AG10803 (cell line): ENCODE results near the gene TRAF3.

ENCODE experiments used
- DNase-seq: peaks from one replicate; pipeline ENCODE4 v3.0.0; 2010; ENCODE audit warnings: low read depth
- H3K4me3 ChIP-seq: 2 replicates; pipeline ENCODE4 v1.5.1; 2011; ENCODE audit warnings: mild to moderate bottlenecking, low read length, control low read depth
- TF ChIP-seq, protein P1 (sequence below): conservative IDR thresholded peaks from 2 replicates; pipeline ENCODE4 v1.5.1; 2011; ENCODE audit warnings: mild to moderate bottlenecking, low read length, control low read depth, inconsistent platforms

Gene TRAF3

GRCh38 chr14:102917469-102918211 is 140.4 kb downstream of the TRAF3 start:
- H3K4me3 ChIP-seq: no peak overlapping the region
- TF ChIP-seq, protein P1, sequence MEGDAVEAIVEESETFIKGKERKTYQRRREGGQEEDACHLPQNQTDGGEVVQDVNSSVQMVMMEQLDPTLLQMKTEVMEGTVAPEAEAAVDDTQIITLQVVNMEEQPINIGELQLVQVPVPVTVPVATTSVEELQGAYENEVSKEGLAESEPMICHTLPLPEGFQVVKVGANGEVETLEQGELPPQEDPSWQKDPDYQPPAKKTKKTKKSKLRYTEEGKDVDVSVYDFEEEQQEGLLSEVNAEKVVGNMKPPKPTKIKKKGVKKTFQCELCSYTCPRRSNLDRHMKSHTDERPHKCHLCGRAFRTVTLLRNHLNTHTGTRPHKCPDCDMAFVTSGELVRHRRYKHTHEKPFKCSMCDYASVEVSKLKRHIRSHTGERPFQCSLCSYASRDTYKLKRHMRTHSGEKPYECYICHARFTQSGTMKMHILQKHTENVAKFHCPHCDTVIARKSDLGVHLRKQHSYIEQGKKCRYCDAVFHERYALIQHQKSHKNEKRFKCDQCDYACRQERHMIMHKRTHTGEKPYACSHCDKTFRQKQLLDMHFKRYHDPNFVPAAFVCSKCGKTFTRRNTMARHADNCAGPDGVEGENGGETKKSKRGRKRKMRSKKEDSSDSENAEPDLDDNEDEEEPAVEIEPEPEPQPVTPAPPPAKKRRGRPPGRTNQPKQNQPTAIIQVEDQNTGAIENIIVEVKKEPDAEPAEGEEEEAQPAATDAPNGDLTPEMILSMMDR: peak; percentile 67
- DNase-seq: peak; percentile 25

- H3K4me3 ChIP-seq: no peak overlapping the region
- TF ChIP-seq, protein P1: no peak
- DNase-seq: no peak
Measured at GRCh38 chr14:102918438-102918837, 141.2 kb downstream of the TRAF3 start.

- TF ChIP-seq, protein P1: no peak
Measured at GRCh38 chr14:102920273-102920997, 143.2 kb downstream of the TRAF3 start.

DNA sequence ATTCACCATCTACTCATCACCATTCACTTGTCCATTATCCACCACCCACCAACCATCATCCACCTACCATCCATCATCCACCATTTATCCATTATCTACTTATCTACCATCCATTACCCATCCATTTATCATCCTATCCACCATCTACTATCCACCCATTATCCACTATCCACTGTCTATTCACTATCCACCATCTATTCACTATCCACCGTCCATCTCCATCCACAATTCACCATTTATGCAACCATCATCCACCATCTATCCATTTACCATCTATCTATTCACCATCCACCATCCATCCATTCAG is 143.7 kb downstream of the TRAF3 start:
- no peak overlapping the region for H3K4me3 ChIP-seq
- DNase-seq: no peak
- TF ChIP-seq, protein P1: no peak

More at GRCh38 chr14:102920273-102920997, 143.2 kb downstream of the TRAF3 start:
- no peak overlapping the region for H3K4me3 ChIP-seq
- DNase-seq: no peak

DNA sequence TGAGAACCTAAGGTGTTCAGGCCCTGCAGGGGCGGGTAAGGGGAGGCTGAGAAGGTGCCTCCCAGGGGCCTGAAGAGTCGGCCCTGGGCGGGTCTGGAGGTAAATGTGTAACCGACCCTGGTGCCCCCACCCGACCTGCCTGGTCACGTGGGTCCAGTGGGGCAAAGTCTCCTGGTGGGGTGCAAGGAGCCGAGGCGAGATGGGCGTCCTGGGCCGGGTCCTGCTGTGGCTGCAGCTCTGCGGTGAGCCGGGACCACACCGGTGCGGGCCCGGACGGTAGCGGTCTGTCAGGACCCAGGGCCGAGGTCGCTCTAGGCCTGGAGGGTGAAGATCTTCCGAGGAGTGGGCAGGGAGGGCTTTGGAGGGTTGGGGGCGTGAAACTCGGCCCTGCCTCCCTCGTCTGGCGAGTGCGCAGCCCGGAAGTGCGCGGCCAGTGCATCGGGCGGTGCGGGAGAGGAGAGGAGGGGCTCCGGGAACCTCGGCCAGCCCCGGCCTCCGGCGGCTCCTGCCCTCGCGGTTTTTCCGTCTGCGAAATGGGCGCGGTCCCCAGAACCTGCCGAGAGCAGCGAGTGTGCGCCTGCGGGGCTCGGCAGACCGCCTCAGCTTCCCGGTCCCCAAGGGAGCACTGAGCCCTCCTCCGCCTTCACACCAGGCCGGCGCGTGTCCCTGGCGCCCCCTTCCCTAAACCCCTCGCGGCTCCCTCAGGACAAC is 145.4 kb downstream of the TRAF3 start, which contains the start of gene AMN:
Gene AMN, plus strand, starts transcription at position 174 of the 711 bp plus-strand sequence. Its CDS starts 26 bp downstream, at position 200.
- TF ChIP-seq, protein P1: no peak
- DNase-seq: no peak
- peak within 1 kb of the TSS; percentile 17; the same call in 1 of the 2 replicates for H3K4me3 ChIP-seq

DNA sequence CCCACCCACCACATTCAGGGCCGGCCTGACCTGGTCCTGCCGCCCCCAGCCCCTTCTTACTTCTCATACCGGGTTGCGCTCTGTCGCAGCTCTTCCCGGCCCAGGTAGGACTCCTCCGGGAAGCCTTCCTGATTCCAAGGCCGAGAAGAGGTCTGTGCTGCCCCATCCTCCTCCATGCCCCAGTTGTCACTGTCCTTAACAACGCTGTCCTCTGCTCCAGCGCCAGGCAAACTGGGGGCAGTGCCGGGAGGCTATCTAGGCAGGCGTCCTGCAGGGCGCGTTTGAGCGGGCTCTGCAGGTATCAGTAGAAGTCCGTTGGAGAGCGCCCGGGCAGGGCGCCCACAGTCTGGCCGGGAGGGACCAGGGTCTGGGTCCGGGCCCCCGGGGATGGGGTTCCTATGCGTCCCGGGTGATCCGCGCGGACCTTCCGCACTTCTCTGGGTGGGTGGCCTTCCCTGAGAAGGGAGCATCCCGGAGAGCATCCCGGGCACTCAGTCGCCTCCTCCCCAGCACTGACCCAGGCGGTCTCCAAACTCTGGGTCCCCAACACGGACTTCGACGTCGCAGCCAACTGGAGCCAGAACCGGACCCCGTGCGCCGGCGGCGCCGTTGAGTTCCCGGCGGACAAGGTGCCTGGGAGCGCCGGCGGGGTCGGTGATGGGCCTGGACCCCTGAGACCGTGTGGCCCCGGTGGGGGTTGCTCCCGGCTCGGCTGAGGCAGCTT is 146.1 kb downstream of the TRAF3 start:
- peak overlapping the region; percentile 17; the same call in 1 of the 2 replicates for H3K4me3 ChIP-seq
- no peak for DNase-seq
- TF ChIP-seq, protein P1: no peak
